PC-9 (cell line): ENCODE data around the gene CCNY. TPM values are rescaled to one million over a fixed set of nuclear protein-coding genes. Genes with fewer than 3 reads are reported as not detected.

Experiments
- BruUV-seq: library from RNA; stranded (reverse); fragments of 400-500 nt; replicated peaks from 2 replicates; lab custom pipeline; 2021; lab: Mats Ljungman, UMichigan
- CTCF ChIA-PET: fragments of 300-600 bp; sonication (Branson Sonifier 250); formaldehyde crosslinking; loops from one replicate; lab custom pipeline; 2022; ENCODE audit warnings: antibody characterized with exemption; lab: Charles Lee
- POLR2A ChIA-PET: fragments of 300-600 bp; sonication (Branson Sonifier 250); formaldehyde crosslinking; loops from one replicate; lab custom pipeline; 2022; ENCODE audit warnings: antibody characterized with exemption; ENCODE audit not compliant: unreplicated experiment; lab: Charles Lee
- DNase-seq, 2 experiments: peaks; one replicate each; pipeline versions ENCODE4 v3.0.0 to v3.0.0-alpha.2; 2015 to 2022; ENCODE audit warnings: mixed read lengths in 1 of 2
- H2AFZ ChIP-seq: fragments of 200-600 bp; sonication (generic); 2 replicates; pipeline ENCODE4 v1.8.1; 2017; ENCODE audit warnings: antibody characterized with exemption
- H3F3A ChIP-seq: fragments of 200-600 bp; sonication (generic); 2 replicates; pipeline ENCODE4 v1.8.1; 2017; ENCODE audit warnings: antibody characterized with exemption, mild to moderate bottlenecking, low read depth; ENCODE audit not compliant: insufficient read depth
- H3K27ac ChIP-seq: fragments of 200-600 bp; sonication (generic); 2 replicates; pipeline ENCODE4 v1.6.1; 2016; ENCODE audit warnings: mixed run types
- H3K27me3 ChIP-seq: fragments of 200-600 bp; sonication (generic); 2 replicates; pipeline ENCODE4 v1.6.1; 2016; ENCODE audit warnings: low read depth, mixed run types; ENCODE audit not compliant: insufficient read depth
- H3K36me3 ChIP-seq: fragments of 200-600 bp; sonication (generic); 2 replicates; pipeline ENCODE4 v1.6.1; 2016; ENCODE audit warnings: low read depth, mixed run types
- H3K4me1 ChIP-seq: fragments of 200-600 bp; sonication (generic); replicated peaks from 2 replicates; pipeline ENCODE4 v1.6.1; 2016; ENCODE audit warnings: mixed run types; ENCODE audit not compliant: insufficient read depth
- H3K4me2 ChIP-seq: fragments of 200-600 bp; sonication (generic); 2 replicates; pipeline ENCODE4 v1.6.1; 2017; ENCODE audit warnings: mixed run types
- H3K4me3 ChIP-seq: fragments of 200-600 bp; sonication (generic); 2 replicates; pipeline ENCODE4 v1.6.1; 2016; ENCODE audit warnings: mixed run types
- H3K79me2 ChIP-seq: fragments of 200-600 bp; sonication (generic); 2 replicates; pipeline ENCODE4 v1.6.1; 2017; ENCODE audit warnings: low read depth, mixed run types
- H3K9me2 ChIP-seq: fragments of 200-600 bp; sonication (generic); 2 replicates; pipeline ENCODE4 v1.8.1; 2017; ENCODE audit warnings: mild to moderate bottlenecking; ENCODE audit not compliant: insufficient read depth
- H3K9me3 ChIP-seq: fragments of 200-600 bp; sonication (generic); 2 replicates; pipeline ENCODE4 v1.8.1; 2016; ENCODE audit warnings: low read depth; ENCODE audit not compliant: insufficient read depth
- H4K20me1 ChIP-seq: fragments of 200-600 bp; sonication (generic); 2 replicates; pipeline ENCODE4 v1.8.1; 2017; ENCODE audit not compliant: insufficient read depth
- CTCF ChIP-seq: fragments of 200-600 bp; sonication (generic); conservative IDR thresholded peaks from 2 replicates; pipeline ENCODE4 v1.6.1; 2017; ENCODE audit warnings: mixed run types, antibody characterized with exemption, mild to moderate bottlenecking, moderate library complexity
- EZH2 ChIP-seq: fragments of 200-600 bp; sonication (generic); IDR thresholded peaks from 2 replicates; pipeline ENCODE4 v1.8.0; 2017; ENCODE audit warnings: antibody characterized with exemption, low read depth
- intact Hi-C: fragments of 100-400 bp; cut with micrococcal nuclease; formaldehyde crosslinking; loops from one replicate; pipeline ENCODE4 v1.10.0; 2022; ENCODE audit not compliant: unreplicated experiment
- total RNA-seq: library from RNA; stranded (reverse); gene quantifications from 2 replicates; pipeline ENCODE4 v1.2.3, GENCODE V29; 2021

Gene CCNY
- total RNA-seq, 1 experiment from 2014 or later: 69.5 TPM

- Histone ChIP-seq H3K4me1 (no peaks in the 10 kb centered on the region), H3K9me2 (no peaks in the 10 kb centered on the region), H3K36me3 (no peaks in the 10 kb centered on the region), H3K9me3 (no peaks in the 10 kb centered on the region), H3K27ac (no peak overlapping the region), H3K27me3 (no peaks in the 10 kb centered on the region), H2AFZ (no peak overlapping the region), H3K4me2 (no peak overlapping the region), H3K4me3 (no peak overlapping the region), H4K20me1 (no peaks in the 10 kb centered on the region), H3K79me2 (no peaks in the 10 kb centered on the region), H3F3A (no peaks in the 10 kb centered on the region)
- intact Hi-C loops: no loop called here
- ChIA-PET POLR2A (interaction anchor here (0.6 kb wide), 1 partner anchor 132 kb away, joined by 3 read pairs; no protein-coding TSS in a partner anchor), CTCF (interaction anchor here (0.6 kb wide), 1 partner anchor 14 kb away, joined by 3 read pairs; no protein-coding TSS in a partner anchor)
- no TSS peak for BruUV-seq
- no peak for DNase-seq
- TF ChIP-seq EZH2 (no peak), CTCF (no peak)
Measured at GRCh38 chr10:35580423-35580770, 244.1 kb downstream of the CCNY start.

DNA sequence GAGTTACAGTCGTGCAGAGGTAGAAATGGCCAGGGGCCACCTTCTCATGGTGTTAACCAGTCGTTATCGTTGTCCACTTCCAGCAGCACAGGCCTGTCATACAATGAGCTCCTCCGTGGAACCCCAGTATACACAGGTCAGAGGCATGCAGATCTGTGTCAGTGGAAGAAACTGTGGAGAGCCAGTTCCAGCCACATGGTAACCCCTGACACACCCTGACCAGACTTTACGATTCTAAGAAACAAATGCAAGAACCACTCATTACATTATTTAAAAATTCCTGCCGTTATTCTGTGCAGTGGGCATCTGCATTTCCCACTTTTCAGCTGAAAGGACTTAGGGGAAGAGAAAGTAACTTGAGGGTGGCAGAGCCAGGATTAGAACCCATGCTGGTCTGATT, 245.3 kb downstream of the CCNY start:
- CTCF ChIA-PET: no interaction called here

DNA sequence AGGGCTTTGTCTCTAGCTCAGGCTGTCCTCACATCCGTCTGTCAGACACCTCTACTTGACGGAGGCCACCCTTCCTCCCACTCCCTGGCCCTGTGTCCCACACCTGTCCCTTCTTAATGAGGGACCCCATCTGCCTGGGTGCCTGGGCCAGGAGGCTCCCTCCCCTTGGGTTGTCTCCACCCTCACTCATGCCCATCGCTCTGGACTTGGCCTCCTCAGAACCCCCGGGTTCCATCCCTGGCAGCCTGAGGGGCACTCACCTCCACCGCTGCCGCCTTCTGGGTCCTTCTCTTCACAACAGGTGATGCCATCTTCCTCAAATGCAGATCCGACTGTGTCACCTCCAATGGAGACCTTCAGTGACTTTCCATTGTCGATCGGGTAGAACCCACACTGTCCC, 248.6 kb downstream of the CCNY start:
- intact Hi-C loops: no loop called here
- Histone ChIP-seq H4K20me1 (no peaks in the 10 kb centered on the region), H3K36me3 (no peaks in the 10 kb centered on the region), H3K27ac (no peak overlapping the region), H3K79me2 (no peaks in the 10 kb centered on the region), H3K4me3 (no peak overlapping the region), H2AFZ (no peak overlapping the region), H3K4me1 (no peaks in the 10 kb centered on the region), H3F3A (no peaks in the 10 kb centered on the region), H3K9me3 (no peaks in the 10 kb centered on the region), H3K9me2 (no peaks in the 10 kb centered on the region), H3K4me2 (no peak overlapping the region), H3K27me3 (no peaks in the 10 kb centered on the region)
- no peak for DNase-seq
- no peak for TF ChIP-seq EZH2
- no peak for TF ChIP-seq CTCF
- CTCF ChIA-PET: no interaction called here
- no TSS peak for BruUV-seq
- POLR2A ChIA-PET: no interaction called here

More for the DNA sequence above, 245.3 kb downstream of the CCNY start:
- POLR2A ChIA-PET: no interaction called here
- no peak for TF ChIP-seq CTCF
- TF ChIP-seq EZH2: no peak
- H3K36me3 ChIP-seq: no peaks in the 10 kb centered on the region
- DNase-seq: no peak
- no peak overlapping the region for H3K4me2 ChIP-seq
- no peaks in the 10 kb centered on the region for H4K20me1 ChIP-seq
- H3F3A ChIP-seq: no peaks in the 10 kb centered on the region
- no peaks in the 10 kb centered on the region for H3K9me3 ChIP-seq
- no peaks in the 10 kb centered on the region for H3K4me1 ChIP-seq
- H3K79me2 ChIP-seq: no peaks in the 10 kb centered on the region
- H2AFZ ChIP-seq: no peak overlapping the region
- no peak overlapping the region for H3K27ac ChIP-seq
- no peak overlapping the region for H3K4me3 ChIP-seq
- intact Hi-C loops: no loop called here
- no peaks in the 10 kb centered on the region for H3K27me3 ChIP-seq
- H3K9me2 ChIP-seq: no peaks in the 10 kb centered on the region
- BruUV-seq: no TSS peak
